BE2C (cell line): ENCODE measurements around the gene IGF2.

Experiments
- DNase-seq: peaks from one replicate; pipeline ENCODE4 v3.0.0-alpha.2; 2020
- H3K27me3 ChIP-seq: fragments of 250-450 bp; sonication (Bioruptor Pico); 2 replicates; pipeline ENCODE4 v1.5.1; 2020; ENCODE audit warnings: mild to moderate bottlenecking
- H3K36me3 ChIP-seq: fragments of 250-450 bp; sonication (Bioruptor Pico); 2 replicates; pipeline ENCODE4 v1.5.1; 2020; ENCODE audit warnings: mild to moderate bottlenecking
- H3K4me1 ChIP-seq: fragments of 250-450 bp; sonication (Bioruptor Pico); 2 replicates; pipeline ENCODE4 v1.5.1; 2020
- H3K4me3 ChIP-seq: 2 replicates; pipeline ENCODE4 v1.5.1; 2011; ENCODE audit warnings: low read depth, low read length
- H3K9me3 ChIP-seq: fragments of 250-450 bp; sonication (Bioruptor Pico); 2 replicates; pipeline ENCODE4 v1.5.1; 2020
- TF ChIP-seq, protein P1 (sequence below): IDR thresholded peaks from 2 replicates; pipeline ENCODE4 v1.5.1; 2012; ENCODE audit warnings: mild to moderate bottlenecking, low read depth, low read length

IGF2 gene

DNA sequence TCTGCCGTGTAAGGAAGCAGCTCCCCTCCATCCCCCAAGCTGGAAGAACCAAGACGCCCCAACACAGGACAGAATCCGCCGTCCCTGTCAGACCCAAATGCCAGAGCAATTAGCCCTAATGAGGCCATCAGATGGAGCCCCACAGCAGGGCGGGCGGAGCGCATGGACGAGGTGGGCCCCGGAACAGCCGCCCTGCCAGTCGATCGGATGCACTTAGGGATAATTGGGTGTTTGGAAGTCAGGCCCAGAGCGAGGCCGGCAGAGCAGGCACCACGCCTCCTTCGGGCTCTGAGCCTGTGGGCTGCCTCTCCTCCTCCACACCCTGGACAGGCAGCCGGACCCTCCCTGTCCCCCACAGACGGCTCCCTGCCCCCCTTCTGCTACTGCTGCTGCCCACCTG, 37.9 kb upstream of the IGF2 start:
- no peaks in the 10 kb centered on the region for H3K36me3 ChIP-seq
- H3K4me3 ChIP-seq: no peak overlapping the region
- TF ChIP-seq, protein P1, sequence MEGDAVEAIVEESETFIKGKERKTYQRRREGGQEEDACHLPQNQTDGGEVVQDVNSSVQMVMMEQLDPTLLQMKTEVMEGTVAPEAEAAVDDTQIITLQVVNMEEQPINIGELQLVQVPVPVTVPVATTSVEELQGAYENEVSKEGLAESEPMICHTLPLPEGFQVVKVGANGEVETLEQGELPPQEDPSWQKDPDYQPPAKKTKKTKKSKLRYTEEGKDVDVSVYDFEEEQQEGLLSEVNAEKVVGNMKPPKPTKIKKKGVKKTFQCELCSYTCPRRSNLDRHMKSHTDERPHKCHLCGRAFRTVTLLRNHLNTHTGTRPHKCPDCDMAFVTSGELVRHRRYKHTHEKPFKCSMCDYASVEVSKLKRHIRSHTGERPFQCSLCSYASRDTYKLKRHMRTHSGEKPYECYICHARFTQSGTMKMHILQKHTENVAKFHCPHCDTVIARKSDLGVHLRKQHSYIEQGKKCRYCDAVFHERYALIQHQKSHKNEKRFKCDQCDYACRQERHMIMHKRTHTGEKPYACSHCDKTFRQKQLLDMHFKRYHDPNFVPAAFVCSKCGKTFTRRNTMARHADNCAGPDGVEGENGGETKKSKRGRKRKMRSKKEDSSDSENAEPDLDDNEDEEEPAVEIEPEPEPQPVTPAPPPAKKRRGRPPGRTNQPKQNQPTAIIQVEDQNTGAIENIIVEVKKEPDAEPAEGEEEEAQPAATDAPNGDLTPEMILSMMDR: no peak
- H3K27me3 ChIP-seq: no peaks in the 10 kb centered on the region
- peaks cover 10% of the 10 kb centered on the region for H3K4me1 ChIP-seq
- no peaks in the 10 kb centered on the region for H3K9me3 ChIP-seq
- DNase-seq: no peak

DNA sequence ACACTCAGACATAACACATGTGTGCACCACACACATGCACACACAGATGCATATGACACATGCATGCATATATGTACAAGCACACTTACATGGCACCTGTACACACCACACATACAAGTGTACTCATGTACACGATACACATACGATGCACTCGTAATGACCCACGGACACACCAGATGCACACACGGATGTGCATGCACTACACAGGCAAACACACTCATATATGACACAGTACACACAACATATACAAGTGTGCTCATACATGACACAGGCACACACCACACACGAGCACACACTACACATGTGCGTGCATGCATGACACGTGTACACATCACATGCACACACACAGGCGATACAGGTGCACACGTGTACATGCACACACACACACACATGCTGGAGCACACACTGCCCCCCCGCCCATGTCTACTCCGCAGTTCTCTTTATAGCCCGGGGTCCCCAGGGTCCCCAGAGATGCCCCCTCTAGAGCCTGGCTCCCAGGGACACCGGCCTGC, 37.3 kb upstream of the IGF2 start:
- Histone ChIP-seq H3K4me3 (no peak overlapping the region), H3K9me3 (no peaks in the 10 kb centered on the region), H3K4me1 (peaks cover 10% of the 10 kb centered on the region), H3K36me3 (no peaks in the 10 kb centered on the region), H3K27me3 (no peaks in the 10 kb centered on the region)
- TF ChIP-seq, protein P1: no peak
- no peak for DNase-seq

GRCh38 chr11:2175659-2176058, 36.5 kb upstream of the IGF2 start:
- Histone ChIP-seq H3K4me1 (peaks cover 10% of the 10 kb centered on the region), H3K4me3 (no peak overlapping the region), H3K36me3 (no peaks in the 10 kb centered on the region), H3K27me3 (no peaks in the 10 kb centered on the region), H3K9me3 (no peaks in the 10 kb centered on the region)
- TF ChIP-seq, protein P1: no peak
- no peak for DNase-seq

DNA sequence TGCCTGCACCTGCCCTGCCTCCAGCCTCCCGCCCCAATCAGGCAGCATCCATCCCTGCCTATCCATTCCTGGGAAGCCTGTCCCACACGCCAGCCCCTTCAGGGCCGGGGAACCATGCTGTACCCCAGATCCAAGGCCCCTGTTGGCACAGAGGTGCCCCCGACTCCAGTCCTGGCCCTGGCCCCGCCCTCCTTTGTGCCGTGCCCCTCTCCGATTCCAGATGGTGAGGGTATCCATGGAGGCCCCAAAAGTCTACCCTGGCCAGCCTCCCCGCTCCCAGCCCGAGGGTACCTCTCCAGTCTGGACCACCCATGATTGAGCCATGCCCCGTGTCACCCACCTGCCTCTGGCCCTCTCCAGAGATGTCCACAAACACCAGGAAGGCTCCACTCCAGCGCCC, 35.2 kb upstream of the IGF2 start:
- Histone ChIP-seq H3K27me3 (no peaks in the 10 kb centered on the region), H3K4me1 (peaks cover 20% of the 10 kb centered on the region), H3K4me3 (no peak overlapping the region), H3K36me3 (no peaks in the 10 kb centered on the region), H3K9me3 (no peaks in the 10 kb centered on the region)
- TF ChIP-seq, protein P1: no peak
- DNase-seq: no peak

DNA sequence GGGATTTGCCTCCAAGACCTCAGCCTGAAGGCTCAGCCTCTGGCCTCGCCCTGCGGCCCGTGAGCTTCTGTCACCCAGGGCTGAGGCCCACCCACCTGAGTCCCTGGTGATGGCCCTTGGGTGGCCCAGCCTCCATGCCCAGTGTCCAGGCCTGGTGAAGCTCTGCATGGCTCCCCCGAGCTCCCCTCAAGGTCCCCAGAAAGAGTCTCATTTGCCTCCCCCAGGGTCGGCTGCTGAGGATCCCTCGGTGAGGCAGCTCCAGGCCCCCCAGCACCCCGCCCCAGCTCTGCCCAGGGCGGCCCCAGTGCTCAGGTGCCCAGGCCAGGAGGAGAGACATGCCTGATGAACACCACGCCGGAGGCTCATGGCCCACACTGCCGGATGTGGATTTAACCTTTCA, 34.6 kb upstream of the IGF2 start:
- no peaks in the 10 kb centered on the region for H3K27me3 ChIP-seq
- H3K9me3 ChIP-seq: no peaks in the 10 kb centered on the region
- H3K4me3 ChIP-seq: no peak overlapping the region
- H3K36me3 ChIP-seq: no peaks in the 10 kb centered on the region
- TF ChIP-seq, protein P1: no peak
- H3K4me1 ChIP-seq: peaks cover 21% of the 10 kb centered on the region
- DNase-seq: no peak

DNA sequence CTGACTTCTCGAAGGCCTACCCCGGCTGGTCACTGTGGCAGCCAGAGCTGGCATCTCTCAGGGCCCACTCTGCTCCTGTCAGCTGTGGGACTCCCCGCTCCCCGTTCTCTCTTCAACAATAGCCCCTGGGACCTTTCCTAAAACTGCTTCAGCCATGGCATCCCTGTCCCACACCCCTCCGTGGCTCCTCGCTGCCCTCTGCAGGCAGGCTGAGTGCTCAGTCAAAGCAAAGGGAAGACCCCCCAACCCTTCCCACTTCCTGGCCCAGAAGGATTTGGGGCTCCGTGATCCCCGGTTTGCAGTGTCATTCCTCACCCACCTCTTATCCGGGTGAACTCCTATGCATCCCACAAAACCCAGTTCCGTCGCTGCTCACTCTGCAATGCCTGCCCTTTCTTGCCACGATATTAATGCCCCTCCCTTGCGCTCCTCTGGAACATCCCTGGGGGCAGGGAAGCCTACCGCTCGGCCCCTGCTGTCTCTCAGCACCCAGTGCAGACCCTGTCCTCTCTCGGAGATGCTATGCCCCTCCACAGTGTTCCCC, 34.0 kb upstream of the IGF2 start:
- Histone ChIP-seq H3K9me3 (no peaks in the 10 kb centered on the region), H3K4me3 (no peak overlapping the region), H3K27me3 (no peaks in the 10 kb centered on the region), H3K36me3 (no peaks in the 10 kb centered on the region), H3K4me1 (peaks cover 24% of the 10 kb centered on the region)
- TF ChIP-seq, protein P1: peak; percentile 61
- DNase-seq: no peak
